Measurements from ENCODE around the gene MICALL1.
"Not testable (repeated sequence)": the region's sequence is repeated elsewhere in the genome, so short reads cannot be mapped to it uniquely, and the experiment has no call there.

Gene MICALL1

GRCh38 chr22:37959231-37959825 is 53.2 kb downstream of the MICALL1 start:
- no peak for DNase-seq

DNA sequence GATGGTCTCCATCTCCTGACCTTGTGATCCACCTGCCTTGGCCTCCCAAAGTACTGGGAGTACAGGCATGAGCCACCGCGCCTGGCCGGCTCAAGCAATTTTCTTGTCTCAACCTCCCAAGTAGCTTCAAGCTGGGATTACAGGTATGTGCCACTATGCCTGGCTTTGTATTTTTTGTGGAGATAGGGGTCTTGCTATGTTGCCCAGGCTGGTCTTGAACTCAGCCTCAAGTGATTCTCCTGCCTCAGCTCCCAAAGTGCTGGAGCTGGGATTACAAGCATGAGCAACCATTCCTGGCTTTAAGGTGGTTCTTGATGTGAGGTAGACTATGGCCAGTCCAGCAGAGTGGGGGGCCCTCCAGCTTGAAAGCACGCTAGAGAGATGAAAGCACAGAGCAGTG is 55.0 kb downstream of the MICALL1 start:
- no peak for DNase-seq

GRCh38 chr22:37965940-37966664 is 60.0 kb downstream of the MICALL1 start:
- DNase-seq = no peak

GRCh38 chr22:37967147-37967546 is 61.0 kb downstream of the MICALL1 start:
- DNase-seq = no peak

DNA sequence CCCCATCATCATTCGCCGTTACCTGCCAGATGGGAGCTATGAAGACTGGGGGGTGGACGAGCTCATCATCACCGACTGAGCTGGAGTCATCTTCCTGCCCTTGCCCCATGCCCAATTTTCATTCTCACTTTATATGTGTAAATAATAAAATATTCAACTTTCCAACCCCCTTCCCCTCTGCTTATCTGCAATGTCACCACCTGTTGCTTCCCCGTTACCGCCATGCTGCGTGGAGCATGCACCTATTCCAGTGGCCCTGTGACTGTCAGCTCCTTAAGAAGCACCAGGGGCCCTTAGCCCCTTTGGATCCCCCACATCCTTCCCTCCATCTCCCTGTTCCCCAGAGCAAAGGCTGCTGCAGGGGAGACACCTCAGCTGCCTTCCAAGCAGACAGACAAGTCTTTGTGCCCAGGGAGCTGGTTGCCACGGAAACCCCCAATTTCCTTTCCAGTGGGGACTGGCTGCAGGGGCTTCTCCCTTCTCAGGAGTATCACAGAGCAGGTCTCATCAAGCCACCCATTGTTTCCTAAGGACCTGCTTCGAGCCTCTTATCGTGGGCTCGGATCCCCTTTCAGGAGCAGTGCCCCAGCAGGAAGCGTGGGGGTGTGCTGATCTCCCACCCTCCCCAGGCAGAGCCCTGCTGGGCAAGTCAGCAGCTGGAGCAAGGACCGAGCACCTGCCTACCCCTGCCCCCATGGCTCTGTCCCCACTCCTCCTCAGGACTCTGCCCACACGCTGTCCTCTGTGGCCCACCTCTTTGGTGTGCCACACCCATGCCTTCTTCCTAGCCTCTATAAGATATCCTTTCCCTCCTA is 61.7 kb downstream of the MICALL1 start:
- no peak for DNase-seq

- DNase-seq = no peak
These were observed 62.6 kb downstream of the MICALL1 start for GRCh38 chr22:37968452-37969251.

DNA sequence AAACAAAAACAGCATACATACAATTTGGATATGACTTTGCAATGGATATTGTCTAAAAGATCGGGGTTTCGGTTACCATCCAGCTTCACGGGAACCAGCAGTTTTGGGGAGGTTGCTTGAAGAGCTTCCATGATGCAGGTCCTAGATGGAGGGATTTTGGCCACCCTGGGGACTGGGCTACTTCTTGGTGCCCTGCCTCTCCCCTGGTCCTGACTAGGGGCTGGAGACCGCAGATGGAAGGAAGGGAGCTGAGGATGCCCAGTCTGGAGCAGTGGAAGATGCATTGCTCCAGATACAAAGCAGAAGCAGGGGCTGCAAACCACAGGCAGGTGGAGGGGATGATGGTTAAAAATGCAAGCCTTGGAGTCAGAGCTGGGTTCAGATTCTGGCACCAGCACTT is 64.8 kb downstream of the MICALL1 start:
- no peak for DNase-seq

DNA sequence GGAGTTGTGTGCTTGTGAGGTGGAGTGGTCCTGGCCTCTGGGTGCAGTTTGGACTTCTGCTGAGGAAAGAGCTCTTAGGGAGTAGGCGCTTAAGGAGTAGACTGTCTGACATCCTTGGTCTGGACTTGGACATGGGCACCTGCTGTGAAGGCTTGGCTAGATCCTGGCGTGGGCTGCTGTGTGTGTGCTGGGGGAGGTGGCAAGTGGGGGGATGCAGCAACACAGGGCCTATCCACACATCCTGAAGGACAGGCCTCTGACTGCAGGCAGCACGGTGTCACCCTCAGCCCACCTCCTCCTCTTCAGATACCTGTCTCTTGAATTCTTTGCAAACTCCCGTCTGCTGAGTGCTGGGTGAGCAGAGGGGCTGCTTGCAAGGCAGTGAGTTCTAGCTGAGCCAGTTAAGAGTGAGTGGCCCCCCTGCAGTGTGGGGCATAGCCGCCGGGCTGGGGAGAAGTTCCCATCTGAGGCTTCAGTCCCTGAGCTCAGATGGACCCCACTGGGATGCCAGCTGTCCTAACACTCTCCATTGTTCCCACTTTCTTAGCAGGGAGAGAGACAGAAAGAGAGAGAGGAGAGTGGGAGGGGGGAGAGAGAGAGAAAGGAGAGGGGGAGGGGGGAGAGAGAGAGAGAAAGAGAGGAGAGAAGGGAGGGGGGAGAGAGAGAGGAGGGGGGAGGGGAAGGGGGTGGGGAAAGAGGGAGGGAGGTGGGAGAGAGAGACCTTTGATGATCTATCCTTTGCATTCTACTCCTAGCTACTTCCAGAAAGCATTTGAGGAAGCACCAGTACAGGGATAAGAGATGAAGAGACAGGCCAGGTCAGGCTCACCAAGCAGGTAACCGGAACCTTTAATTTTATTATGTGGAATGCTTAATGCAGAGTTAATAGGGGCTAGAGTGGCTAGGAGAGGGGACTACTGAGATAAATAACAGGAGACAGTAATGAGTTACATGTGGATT is 65.7 kb downstream of the MICALL1 start:
- no peak for DNase-seq

DNA sequence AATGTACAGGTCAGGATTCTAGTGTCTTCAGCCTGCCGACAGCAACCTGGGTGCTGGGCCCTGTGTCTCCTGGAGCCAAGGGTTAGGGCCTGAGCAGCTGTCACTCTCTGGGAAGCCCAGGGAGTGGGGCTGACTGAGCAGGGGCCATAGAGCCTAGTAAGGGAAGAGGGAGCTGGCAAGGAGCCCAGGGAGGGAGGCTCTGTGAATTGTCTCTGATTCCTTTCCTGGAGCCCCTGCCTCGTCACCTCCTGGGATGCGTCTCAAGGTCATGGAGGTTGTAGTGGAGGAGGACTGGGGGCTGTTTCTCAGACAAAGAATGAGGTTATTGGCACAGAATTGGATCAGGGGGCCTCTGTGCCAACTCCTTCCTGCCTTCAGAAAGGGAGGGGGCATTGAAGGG is 66.4 kb downstream of the MICALL1 start:
- DNase-seq = no peak

DNA sequence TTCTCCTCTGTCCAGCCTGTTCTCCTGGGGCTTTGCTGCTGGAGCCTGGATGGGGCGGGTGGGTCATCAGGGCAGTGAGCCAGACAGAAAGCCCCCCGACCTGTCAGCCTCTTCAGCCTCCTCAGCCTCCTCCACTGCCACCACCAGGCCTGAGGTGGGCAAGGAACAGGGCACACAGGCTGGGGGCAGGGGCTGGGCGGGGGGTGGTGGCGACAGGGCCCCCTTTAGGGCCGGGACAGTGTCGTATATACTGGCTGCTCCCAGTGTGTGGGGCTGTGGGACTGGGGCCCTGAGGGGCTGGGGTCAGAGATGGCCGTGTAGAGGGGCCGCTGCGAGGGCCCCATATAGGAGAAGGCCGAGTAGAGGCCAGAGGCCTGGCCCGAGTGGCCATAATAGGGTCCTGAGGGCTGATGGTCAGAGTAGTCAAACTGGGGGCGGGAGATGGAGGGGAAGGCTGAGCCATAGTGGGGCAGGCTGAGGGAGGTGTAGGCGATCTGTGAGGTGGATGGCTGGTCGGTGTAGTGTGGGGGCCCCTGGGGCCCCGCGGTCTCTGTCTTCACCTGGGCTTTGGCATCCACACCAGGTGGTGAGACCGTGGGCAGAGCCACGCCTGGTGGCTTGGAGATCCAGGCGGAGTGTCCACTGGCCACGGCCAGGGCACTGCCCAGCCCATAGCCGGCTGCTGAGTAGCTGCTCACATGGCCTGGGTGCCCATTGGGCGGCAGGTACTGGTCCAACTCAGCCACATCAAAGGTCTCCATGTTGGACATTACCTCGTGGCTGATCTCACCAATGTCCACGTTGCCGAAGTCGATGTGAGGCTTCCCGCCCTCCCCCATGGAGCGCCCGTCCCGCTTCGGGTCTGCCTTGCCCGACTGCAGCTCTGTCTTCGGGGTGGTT is 67.4 kb downstream of the MICALL1 start:
- DNase-seq = no peak

DNA sequence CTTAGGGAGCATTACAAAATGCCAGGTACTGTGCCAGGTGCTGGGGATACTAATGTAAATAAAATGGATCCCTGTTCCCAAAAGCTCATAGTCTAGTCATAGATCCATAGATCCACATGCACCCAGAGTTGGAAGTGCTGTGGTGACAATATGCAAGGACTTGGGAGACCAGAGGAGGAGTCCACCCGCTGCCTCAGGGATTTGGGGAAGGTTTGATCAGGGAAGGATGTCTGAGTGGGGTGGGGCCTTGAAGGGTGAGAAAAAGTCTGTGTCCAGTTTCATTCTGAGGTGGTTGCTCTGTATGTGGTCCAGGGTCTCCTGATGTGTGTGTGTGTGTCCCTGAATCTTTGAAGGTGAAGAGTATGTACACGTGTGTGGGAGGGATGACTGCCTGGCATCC is 69.1 kb downstream of the MICALL1 start:
- no peak for DNase-seq

- not testable (repeated sequence) for DNase-seq
These were observed 69.9 kb downstream of the MICALL1 start for GRCh38 chr22:37976022-37976421.

DNA sequence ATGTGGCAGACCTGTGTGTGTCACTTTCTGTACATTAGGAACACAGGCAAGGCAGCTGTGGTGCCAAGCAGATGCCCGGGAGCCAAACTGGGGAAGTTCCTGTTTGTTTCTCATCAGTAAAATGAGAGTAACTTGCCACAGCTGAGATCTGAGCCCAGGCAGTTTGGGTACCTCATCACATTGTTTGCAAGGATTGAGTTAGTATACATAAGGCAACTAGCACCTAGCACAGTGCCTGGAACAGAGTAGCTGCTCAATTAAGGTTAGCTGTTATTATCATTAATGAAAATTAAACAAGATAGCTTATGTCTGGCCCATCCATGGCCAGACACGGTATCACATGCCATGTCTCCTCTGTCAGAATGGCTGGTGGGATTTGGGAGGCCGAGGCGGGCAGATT is 70.5 kb downstream of the MICALL1 start:
- DNase-seq = no peak

DNA sequence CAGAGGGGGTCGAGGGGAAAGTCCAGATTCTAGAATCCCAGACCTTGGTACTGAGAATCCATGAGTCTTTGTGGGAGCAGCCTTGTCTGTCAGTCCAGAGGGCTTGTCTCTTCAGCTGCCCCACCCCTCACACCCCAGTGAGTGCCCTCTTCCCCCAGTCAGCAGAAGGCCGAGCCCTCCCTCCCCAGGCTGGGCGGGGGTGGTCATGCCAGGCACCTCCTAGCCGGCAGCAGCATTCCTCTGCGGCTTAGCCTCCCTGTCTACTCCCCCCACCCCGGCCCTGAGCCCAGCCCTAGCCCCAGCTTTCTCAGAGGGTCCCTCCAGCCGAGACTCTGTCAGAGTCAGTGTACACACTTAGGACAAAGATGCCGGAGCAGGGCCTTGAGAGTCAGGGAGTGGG is 73.7 kb downstream of the MICALL1 start:
- no peak for DNase-seq

DNA sequence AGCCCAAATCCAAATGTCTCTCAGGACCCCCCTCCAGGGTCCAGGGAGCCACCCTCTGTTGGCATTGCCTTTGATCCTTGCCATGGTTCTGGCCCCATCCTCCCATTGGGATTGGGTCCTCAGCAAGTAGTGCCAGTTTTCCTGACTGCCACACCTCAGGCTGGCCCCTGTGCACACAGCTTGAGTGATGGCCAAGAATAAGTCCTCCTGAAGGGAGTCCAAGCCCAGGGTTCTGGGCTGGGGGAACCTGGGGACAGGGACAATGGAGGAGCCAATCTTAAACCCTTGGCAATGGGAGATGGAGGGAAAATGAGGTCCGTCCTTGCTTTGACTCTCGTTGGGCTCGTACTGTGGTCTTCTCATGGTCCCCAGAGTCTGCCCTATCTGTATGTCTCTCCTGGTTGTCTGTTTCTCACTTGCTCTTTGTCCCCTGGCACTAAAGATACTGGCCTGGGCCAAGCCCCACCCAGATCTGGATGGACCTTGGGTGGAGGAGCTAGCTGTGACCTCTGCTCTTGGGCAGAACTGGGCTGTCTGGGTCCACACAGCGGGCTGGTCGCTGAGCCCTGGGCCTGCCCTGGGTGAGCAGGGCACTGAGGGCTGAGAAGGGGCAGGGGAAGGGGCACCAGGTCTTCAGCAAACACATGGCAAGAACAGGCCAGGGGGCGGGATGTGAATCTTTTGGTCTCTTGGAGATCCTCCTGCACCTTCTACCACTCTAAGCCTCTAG is 75.3 kb downstream of the MICALL1 start:
- DNase-seq = no peak

- no peak for DNase-seq
These were observed 76.2 kb downstream of the MICALL1 start for GRCh38 chr22:37982151-37982785.

DNA sequence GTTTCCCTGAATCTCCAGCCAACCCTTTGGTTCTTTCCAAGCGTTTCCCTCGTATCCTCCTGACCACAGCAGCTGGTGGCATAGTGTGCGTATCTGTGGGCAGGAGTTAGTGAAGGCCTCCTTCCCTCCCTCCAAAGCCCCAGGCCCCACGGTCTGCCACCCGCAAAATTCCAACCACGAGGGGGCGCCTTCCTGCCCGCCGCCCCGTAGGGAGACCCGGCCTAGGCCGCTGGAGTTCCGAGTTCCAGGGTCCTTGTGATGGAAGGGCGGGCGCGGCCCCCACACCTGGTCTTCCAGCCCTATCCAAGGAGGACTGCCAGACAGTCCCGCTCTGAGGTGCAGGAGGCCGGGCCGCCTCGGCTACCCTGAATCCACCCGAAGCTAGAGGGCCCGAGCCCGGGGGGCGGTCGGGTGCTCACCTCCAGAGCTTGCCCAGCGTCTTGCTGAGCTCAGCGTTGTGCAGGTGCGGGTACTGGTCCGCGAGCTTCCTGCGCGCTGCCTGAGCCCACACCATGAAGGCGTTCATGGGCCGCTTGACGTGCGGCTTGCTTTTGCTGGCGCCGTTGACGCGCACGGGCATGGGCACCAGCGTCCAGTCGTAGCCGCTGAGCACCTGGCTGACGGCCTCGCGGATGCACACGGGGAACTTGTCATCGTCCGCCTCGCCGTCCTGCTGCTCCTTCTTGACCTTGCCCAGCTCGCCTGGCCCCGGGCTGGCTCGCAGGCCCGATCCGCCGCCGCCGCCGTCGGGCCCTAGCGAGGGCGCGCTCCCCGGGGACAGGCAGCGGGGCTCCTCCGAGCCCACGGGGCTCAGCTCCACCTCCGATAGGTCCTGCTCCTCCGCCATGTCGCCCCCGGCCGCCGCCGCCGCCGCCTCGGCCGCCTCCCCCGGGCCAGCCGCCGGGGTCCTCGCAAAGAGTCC is 77.1 kb downstream of the MICALL1 start:
- no peak for DNase-seq
